ENCODE measurements around the gene TBC1D13. TPM values are rescaled to one million over a fixed set of nuclear protein-coding genes. Genes with fewer than 3 reads are reported as not detected.

Gene TBC1D13
- total and polyA plus RNA-seq, 9 of the 15 experiments (the other 6 are each of a cell fraction or from before 2014, with no cell fraction given): 2.3 to 28.7 (median 11.4) TPM

GRCh38 chr9:128785427-128785826 is 1.6 kb upstream of the TBC1D13 start (continued):
- TF ChIP-seq HMBOX1 (IDR thresholded peaks at IDR 0.05) (no peak), ZBTB17 (CRISPR knock-in tag; IDR thresholded peaks at IDR 0.05) (no peak), ZNF436 (CRISPR knock-in tag; IDR thresholded peaks at IDR 0.05) (no peak), TBP (optimal IDR thresholded peaks at IDR 0.05; ENCODE audit: low read depth, low read length) (no peak), RBM25 (IDR thresholded peaks at IDR 0.05; ENCODE audit: low read depth, low read length, severe bottlenecking) (peak; percentile 52), ZNF239 (CRISPR knock-in tag; IDR thresholded peaks at IDR 0.05) (no peak), FOXK2 (conservative IDR thresholded peaks at IDR 0.05 in 1 of 2, IDR thresholded peaks at IDR 0.05 in 1 of 2; ENCODE audit: low read depth in 2 of 2) (no peak)

GRCh38 chr9:128787659-128788058 is 606 bp downstream of the TBC1D13 start:
- peak overlapping the region; percentile 83 to 100 for H3K9ac ChIP-seq (ENCODE audit: insufficient read depth in 1 of 2, low read depth in 2 of 2, low read length in 2 of 2)
- in situ Hi-C loops (cut with MboI): no loop called here
- POLR2A ChIA-PET: interaction anchor here (0.6 to 1.3 kb wide), 5 partner anchors 14 to 91 kb away, joined by 3 to 5 read pairs (median 4); partner anchors contain the start of gene ENDOG

More at GRCh38 chr9:128787659-128788058, 606 bp downstream of the TBC1D13 start:
- Histone ChIP-seq H3K79me2 (ENCODE audit: control insufficient read depth, insufficient read depth, low read length) (peaks cover 22% of the 10 kb centered on the region), H3K27ac (ENCODE audit: extremely low read depth, low read depth, low read length) (peak overlapping the region; percentile 88), H2AFZ (ENCODE audit: low read depth, low read length) (0 out of 2 replicates have a peak overlapping the region, but pooled peaks have one; percentile 47), H3K36me3 (ENCODE audit: control insufficient read depth, insufficient read depth, low read length) (peaks cover 34% of the 10 kb centered on the region), H3K9me1 (ENCODE audit: control insufficient read depth, insufficient read depth, low read length) (no peaks in the 10 kb centered on the region), H3K27me3 (ENCODE audit: control insufficient read depth in 2 of 2, insufficient read depth in 2 of 2, low read length in 2 of 2) (no peaks in the 10 kb centered on the region), H3K4me2 (ENCODE audit: insufficient read depth, low read length) (peak overlapping the region; percentile 96), H3K9me3 (replicated peaks; ENCODE audit: control insufficient read depth, insufficient read depth, low read depth, low read length) (0 out of 2 replicates have a peak, but pooled peaks cover 2% of the 10 kb centered on the region), H3K4me1 (replicated peaks in 1 of 2; ENCODE audit: control insufficient read depth in 2 of 2, insufficient read depth in 2 of 2, low read length in 2 of 2) (peaks cover 20 to 26% of the 10 kb centered on the region in 2 experiments; a peak in 4 of 5 replicates), H4K20me1 (replicated peaks; ENCODE audit: control insufficient read depth, insufficient read depth, low read length) (no peaks in the 10 kb centered on the region), H3K4me3 (peak overlapping the region; percentile 99)
- TF ChIP-seq ZNF316 (IDR thresholded peaks at IDR 0.05) (peak; percentile 22; the same call in 1 of the 2 replicates), POLR3G (IDR thresholded peaks at IDR 0.05; ENCODE audit: extremely low read depth, insufficient read length, insufficient replicate concordance) (no peak)
- ATAC-seq (0 out of 3 replicates have a peak, but pooled peaks have one; percentile 3), DNase-seq (ENCODE audit: extremely low read depth in 1 of 4, low spot score in 3 of 4) (peak in 2 of 4 experiments; percentile 30 to 36), FAIRE-seq (peak; percentile 37)
- 5% methylated on average over 6 of the region's 7 CpGs for WGBS (ENCODE audit: insufficient coverage, low coverage, missing lambda C conversion rate)
- intact Hi-C loops (cut with micrococcal nuclease): loop anchor here (1.0 kb wide), 1 partner anchor 54 kb away; no protein-coding TSS in a partner anchor
- CTCF ChIA-PET (ENCODE audit: low intra/inter-chr PET ratio): no interaction called here
- no TSS peak for BruUV-seq (replicated peaks)
